NB4 (cell line): ENCODE measurements around the gene DNAH8.

ENCODE experiments used
- CTCF ChIP-seq: IDR thresholded peaks from one replicate; pipeline ENCODE4 v1.5.1; 2012; ENCODE audit warnings: low read depth, low read length
- MAX ChIP-seq: IDR thresholded peaks from 2 replicates; pipeline ENCODE4 v1.6.1; 2011; ENCODE audit warnings: low read depth, low read length
- MYC ChIP-seq: IDR thresholded peaks from 2 replicates; pipeline ENCODE4 v1.6.1; 2011; ENCODE audit warnings: low read depth, low read length
- POLR2A ChIP-seq: IDR thresholded peaks from 2 replicates; pipeline ENCODE4 v1.6.1; 2011; ENCODE audit warnings: mild to moderate bottlenecking; ENCODE audit not compliant: insufficient read length; ENCODE audit errors: extremely low read depth

DNA sequence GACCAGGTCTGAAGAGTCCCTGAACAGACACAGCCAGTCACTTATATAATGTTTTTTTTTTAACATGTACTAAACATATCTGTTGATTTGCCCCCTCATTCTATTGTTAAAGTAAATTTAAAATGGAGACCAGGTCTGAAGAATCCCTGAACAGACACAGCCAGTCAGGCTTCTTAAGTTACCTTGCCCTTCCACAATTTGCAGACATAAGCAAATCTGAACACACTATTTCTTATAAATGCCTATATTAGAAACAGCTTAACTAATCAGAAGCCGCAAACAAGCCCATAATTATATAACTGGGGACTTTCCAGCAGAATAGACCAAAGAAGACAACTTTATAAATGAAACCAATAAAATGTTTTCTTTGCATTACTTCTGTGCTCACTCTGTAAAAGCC is 118.2 kb downstream of the DNAH8 start:
- TF ChIP-seq CTCF = no peak
- no peak for TF ChIP-seq MAX
- no peak for TF ChIP-seq POLR2A
- TF ChIP-seq MYC = no peak
